ENCODE data around the gene UVRAG.

DNA sequence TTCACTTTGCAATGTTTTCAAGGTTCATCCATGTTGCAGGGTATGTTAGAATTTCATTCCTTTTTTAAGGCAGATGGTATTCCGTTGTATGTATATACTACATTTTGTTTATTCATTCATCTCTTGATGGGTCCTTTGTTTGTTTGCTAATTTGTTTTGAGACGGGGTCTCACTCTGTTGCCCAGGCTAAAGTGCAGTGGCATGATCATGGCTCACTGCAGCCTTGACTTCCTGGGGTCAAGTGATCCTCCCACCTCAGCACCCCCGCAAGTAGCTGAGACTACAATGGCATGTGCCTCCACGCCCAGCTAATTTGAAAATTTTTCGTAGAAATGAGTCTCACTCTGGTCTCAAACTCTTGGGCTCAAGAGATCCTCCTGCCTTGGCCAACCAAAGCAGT, 6.2 kb downstream of the UVRAG start:
- TF ChIP-seq, protein P1, sequence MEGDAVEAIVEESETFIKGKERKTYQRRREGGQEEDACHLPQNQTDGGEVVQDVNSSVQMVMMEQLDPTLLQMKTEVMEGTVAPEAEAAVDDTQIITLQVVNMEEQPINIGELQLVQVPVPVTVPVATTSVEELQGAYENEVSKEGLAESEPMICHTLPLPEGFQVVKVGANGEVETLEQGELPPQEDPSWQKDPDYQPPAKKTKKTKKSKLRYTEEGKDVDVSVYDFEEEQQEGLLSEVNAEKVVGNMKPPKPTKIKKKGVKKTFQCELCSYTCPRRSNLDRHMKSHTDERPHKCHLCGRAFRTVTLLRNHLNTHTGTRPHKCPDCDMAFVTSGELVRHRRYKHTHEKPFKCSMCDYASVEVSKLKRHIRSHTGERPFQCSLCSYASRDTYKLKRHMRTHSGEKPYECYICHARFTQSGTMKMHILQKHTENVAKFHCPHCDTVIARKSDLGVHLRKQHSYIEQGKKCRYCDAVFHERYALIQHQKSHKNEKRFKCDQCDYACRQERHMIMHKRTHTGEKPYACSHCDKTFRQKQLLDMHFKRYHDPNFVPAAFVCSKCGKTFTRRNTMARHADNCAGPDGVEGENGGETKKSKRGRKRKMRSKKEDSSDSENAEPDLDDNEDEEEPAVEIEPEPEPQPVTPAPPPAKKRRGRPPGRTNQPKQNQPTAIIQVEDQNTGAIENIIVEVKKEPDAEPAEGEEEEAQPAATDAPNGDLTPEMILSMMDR (IDR thresholded peaks at IDR 0.05; ENCODE audit: low read length): no peak
- no peak for TF ChIP-seq EZH2 (IDR thresholded peaks at IDR 0.05; ENCODE audit: borderline replicate concordance, low read length)

Data from OCI-LY1 (cell line).